Measurements from ENCODE around the gene GRAP. TPM values are rescaled to one million over a fixed set of nuclear protein-coding genes. Genes with fewer than 3 reads are reported as not detected.

The GRAP gene
- total RNA-seq, 1 experiment from 2014 or later = not detected

DNA sequence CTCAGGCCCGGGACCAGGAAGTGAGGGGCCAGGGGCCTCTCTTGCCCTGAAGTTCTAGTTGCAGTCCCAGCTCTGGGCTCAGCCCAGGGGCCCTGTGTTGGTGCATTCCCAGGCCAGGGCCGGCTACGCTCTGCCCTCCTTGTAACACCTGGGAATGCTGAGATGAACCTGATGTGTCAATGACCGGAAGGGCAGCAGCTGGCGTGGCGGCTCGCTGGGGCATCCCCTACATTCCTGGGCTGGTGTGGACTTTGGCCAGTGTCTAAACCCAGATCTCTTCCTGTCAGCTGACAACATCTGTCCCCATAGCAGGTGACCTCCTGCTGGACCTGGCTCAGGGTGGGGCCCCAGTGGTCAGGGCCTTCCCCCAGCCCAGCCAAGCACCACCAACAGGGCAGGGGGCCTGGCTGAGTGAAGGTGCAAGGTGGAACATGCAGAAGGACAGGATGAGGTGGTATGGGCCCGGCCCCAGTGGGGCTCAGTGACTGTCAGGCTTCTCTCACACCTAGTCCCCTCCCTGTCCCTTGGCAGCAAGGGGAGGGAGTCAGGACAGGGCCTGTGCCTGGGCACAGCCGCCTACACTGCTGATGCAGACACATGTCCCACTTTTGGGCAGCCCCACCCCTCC lies 58.1 kb downstream of the GRAP start:
- Histone ChIP-seq H3K27ac (ENCODE audit: low read length) (no peak overlapping the region), H3K9me2 (replicated peaks; ENCODE audit: low read length) (no peaks in the 10 kb centered on the region), H3K4me1 (ENCODE audit: insufficient read depth, low read length) (no peaks in the 10 kb centered on the region), H3K36me3 (ENCODE audit: low read depth, low read length) (no peaks in the 10 kb centered on the region), H3K79me2 (ENCODE audit: low read length) (no peaks in the 10 kb centered on the region), H3K4me3 (ENCODE audit: low read length) (no peak overlapping the region), H3K27me3 (ENCODE audit: low read length) (no peaks in the 10 kb centered on the region), H3K9ac (ENCODE audit: low read length) (no peak overlapping the region), H3K9me3 (ENCODE audit: low read length) (no peaks in the 10 kb centered on the region), H3F3A (ENCODE audit: low read length, unreplicated experiment) (no peaks in the 10 kb centered on the region), H2AFZ (ENCODE audit: low read length) (no peak overlapping the region), H3K4me2 (ENCODE audit: low read length) (no peak overlapping the region), H4K20me1 (ENCODE audit: low read length) (no peaks in the 10 kb centered on the region)
- no peak for DNase-seq
- intact Hi-C loops (cut with micrococcal nuclease) = no loop called here
- no peak for ATAC-seq
- no TSS peak for BruUV-seq (replicated peaks)
- POLR2A ChIA-PET (ENCODE audit: unreplicated experiment) = interaction anchor here (0.6 kb wide), 1 partner anchor 19 kb away, joined by 3 read pairs; no protein-coding TSS in a partner anchor
- CTCF ChIA-PET = no interaction called here
- no peak for TF ChIP-seq EZH2 (IDR thresholded peaks at IDR 0.05; ENCODE audit: low read length, unreplicated experiment)
- TF ChIP-seq, protein P1, sequence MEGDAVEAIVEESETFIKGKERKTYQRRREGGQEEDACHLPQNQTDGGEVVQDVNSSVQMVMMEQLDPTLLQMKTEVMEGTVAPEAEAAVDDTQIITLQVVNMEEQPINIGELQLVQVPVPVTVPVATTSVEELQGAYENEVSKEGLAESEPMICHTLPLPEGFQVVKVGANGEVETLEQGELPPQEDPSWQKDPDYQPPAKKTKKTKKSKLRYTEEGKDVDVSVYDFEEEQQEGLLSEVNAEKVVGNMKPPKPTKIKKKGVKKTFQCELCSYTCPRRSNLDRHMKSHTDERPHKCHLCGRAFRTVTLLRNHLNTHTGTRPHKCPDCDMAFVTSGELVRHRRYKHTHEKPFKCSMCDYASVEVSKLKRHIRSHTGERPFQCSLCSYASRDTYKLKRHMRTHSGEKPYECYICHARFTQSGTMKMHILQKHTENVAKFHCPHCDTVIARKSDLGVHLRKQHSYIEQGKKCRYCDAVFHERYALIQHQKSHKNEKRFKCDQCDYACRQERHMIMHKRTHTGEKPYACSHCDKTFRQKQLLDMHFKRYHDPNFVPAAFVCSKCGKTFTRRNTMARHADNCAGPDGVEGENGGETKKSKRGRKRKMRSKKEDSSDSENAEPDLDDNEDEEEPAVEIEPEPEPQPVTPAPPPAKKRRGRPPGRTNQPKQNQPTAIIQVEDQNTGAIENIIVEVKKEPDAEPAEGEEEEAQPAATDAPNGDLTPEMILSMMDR (conservative IDR thresholded peaks at IDR 0.05; ENCODE audit: low read depth, low read length) = no peak

- Histone ChIP-seq H3K27me3 (ENCODE audit: low read length) (no peaks in the 10 kb centered on the region), H3K9me2 (replicated peaks; ENCODE audit: low read length) (no peaks in the 10 kb centered on the region), H3K4me2 (ENCODE audit: low read length) (no peak overlapping the region), H3K9me3 (ENCODE audit: low read length) (no peaks in the 10 kb centered on the region), H3K36me3 (ENCODE audit: low read depth, low read length) (no peaks in the 10 kb centered on the region), H3F3A (ENCODE audit: low read length, unreplicated experiment) (no peaks in the 10 kb centered on the region), H4K20me1 (ENCODE audit: low read length) (no peaks in the 10 kb centered on the region), H3K9ac (ENCODE audit: low read length) (no peak overlapping the region), H2AFZ (ENCODE audit: low read length) (no peak overlapping the region), H3K27ac (ENCODE audit: low read length) (no peak overlapping the region), H3K4me1 (ENCODE audit: insufficient read depth, low read length) (no peaks in the 10 kb centered on the region), H3K4me3 (ENCODE audit: low read length) (no peak overlapping the region), H3K79me2 (ENCODE audit: low read length) (no peaks in the 10 kb centered on the region)
- BruUV-seq (replicated peaks) = no TSS peak
- DNase-seq (no peak), ATAC-seq (no peak)
- ChIA-PET CTCF (no interaction called here), POLR2A (ENCODE audit: unreplicated experiment) (interaction anchor here (0.6 kb wide), 1 partner anchor 19 kb away, joined by 3 read pairs; no protein-coding TSS in a partner anchor)
- intact Hi-C loops (cut with micrococcal nuclease) = no loop called here
- TF ChIP-seq, protein P1 (conservative IDR thresholded peaks at IDR 0.05; ENCODE audit: low read depth, low read length) = no peak
- TF ChIP-seq EZH2phosphoT487 (IDR thresholded peaks at IDR 0.05; ENCODE audit: borderline replicate concordance, low read length) (no peak), EZH2 (IDR thresholded peaks at IDR 0.05; ENCODE audit: low read length, unreplicated experiment) (no peak)
Measured at GRCh38 chr17:18987862-18988545, 58.8 kb downstream of the GRAP start.

GRCh38 chr17:18987230-18987610 lies 59.5 kb downstream of the GRAP start:
- no peaks in the 10 kb centered on the region for H3K9me2 ChIP-seq (replicated peaks; ENCODE audit: low read length)
- H2AFZ ChIP-seq (ENCODE audit: low read length) = no peak overlapping the region
- no peak overlapping the region for H3K27ac ChIP-seq (ENCODE audit: low read length)
- H3K9ac ChIP-seq (ENCODE audit: low read length) = no peak overlapping the region
- no peaks in the 10 kb centered on the region for H4K20me1 ChIP-seq (ENCODE audit: low read length)
- intact Hi-C loops (cut with micrococcal nuclease) = no loop called here
- DNase-seq (no peak), ATAC-seq (no peak)
- H3F3A ChIP-seq (ENCODE audit: low read length, unreplicated experiment) = no peaks in the 10 kb centered on the region
- H3K36me3 ChIP-seq (ENCODE audit: low read depth, low read length) = no peaks in the 10 kb centered on the region
- H3K79me2 ChIP-seq (ENCODE audit: low read length) = no peaks in the 10 kb centered on the region
- no peaks in the 10 kb centered on the region for H3K9me3 ChIP-seq (ENCODE audit: low read length)
- TF ChIP-seq, protein P1 (conservative IDR thresholded peaks at IDR 0.05; ENCODE audit: low read depth, low read length) = no peak
- TF ChIP-seq EZH2 (IDR thresholded peaks at IDR 0.05; ENCODE audit: low read length, unreplicated experiment) (no peak), EZH2phosphoT487 (IDR thresholded peaks at IDR 0.05; ENCODE audit: borderline replicate concordance, low read length) (no peak)
- POLR2A ChIA-PET (ENCODE audit: unreplicated experiment) = no interaction called here
- CTCF ChIA-PET = no interaction called here
- no TSS peak for BruUV-seq (replicated peaks)
- peaks cover 4% of the 10 kb centered on the region for H3K4me1 ChIP-seq (ENCODE audit: insufficient read depth, low read length)
- H3K4me3 ChIP-seq (ENCODE audit: low read length) = no peak overlapping the region
- H3K4me2 ChIP-seq (ENCODE audit: low read length) = no peak overlapping the region
- H3K27me3 ChIP-seq (ENCODE audit: low read length) = no peaks in the 10 kb centered on the region
